H1 (cell line): ENCODE data around the gene FIP1L1. TPM values are rescaled to one million over a fixed set of nuclear protein-coding genes. Genes with fewer than 3 reads are reported as not detected.

ENCODE experiments used
- CHD1 ChIP-seq: IDR thresholded peaks from 2 replicates; pipeline ENCODE4 v1.6.1; 2012; ENCODE audit warnings: low read depth, low read length, improper control_type of control experiment
- SAP30 ChIP-seq: fragments of 300-600 bp; sonication (generic); IDR thresholded peaks from 2 replicates; pipeline ENCODE4 v1.7.1; 2012; ENCODE audit warnings: low read length, moderate library complexity, mild to moderate bottlenecking, inconsistent platforms; ENCODE audit not compliant: insufficient read depth, insufficient replicate concordance
- polyA plus RNA-seq, 7 experiments: library from polyadenylated mRNA; depleted of rRNA in 3 of 7; stranded (reverse) in 5 of 7; unstranded in 2 of 7; fragments of >200 nt in 5 of 7; fragments of 200-250 nt in 2 of 7; gene quantifications; 1 replicate in 5 of 7; 2 replicates in 1 of 7; 4 replicates in 1 of 7; pipeline versions ENCODE4 v1.2.1 to v1.2.3, GENCODE V29; 2011 to 2013; ENCODE audit warnings: missing spikeins in 2 of 7, mixed read lengths in 2 of 7
- total RNA-seq: library from RNA; stranded (reverse); fragmentation: NEBNext Ultra II Directional; extraction: Animal tissue kit (Norgen Biotek cat#: 25700); gene quantifications from 2 replicates; pipeline ENCODE4 v1.2.1, GENCODE V29; 2021

The FIP1L1 gene
- total and polyA plus RNA-seq, 2 of the 8 experiments (the other 6 are each of a cell fraction or from before 2014, with no cell fraction given): 19.5 to 53.7 TPM

DNA sequence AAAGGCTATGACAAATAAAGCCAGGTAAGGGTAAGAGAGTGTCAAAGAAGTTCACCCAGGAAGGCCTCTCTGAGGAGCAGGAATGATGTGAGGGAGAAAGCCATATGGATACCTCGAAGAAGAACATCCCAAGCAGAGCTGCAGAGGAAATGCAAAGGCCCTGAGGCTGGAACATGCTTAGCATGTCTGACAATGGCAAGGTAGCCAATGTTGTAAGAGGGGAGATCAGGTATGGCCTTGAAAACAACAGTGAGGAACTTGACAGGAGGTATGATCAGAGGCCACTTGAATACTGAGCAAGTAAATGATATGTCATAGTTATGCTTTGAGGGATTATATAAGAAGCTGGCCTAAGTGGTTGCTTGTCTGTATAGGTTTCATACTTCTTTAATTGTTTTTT, 15.3 kb upstream of the FIP1L1 start (continued):
- no peak for TF ChIP-seq SAP30
- TF ChIP-seq CHD1: no peak
